Loucy (cell line): ENCODE results near the gene TMIE.

Source experiments
- CTCF ChIP-seq: fragments of 200-600 bp; sonication (generic); conservative IDR thresholded peaks from 2 replicates; pipeline ENCODE4 v1.5.1; 2014; ENCODE audit warnings: mild to moderate bottlenecking, antibody characterized with exemption, low read length
- EZH2phosphoT487 ChIP-seq: fragments of 200-600 bp; IDR thresholded peaks from 2 replicates; pipeline ENCODE4 v1.6.1; 2018; ENCODE audit warnings: antibody characterized with exemption, mild to moderate bottlenecking, moderate library complexity, borderline replicate concordance

DNA sequence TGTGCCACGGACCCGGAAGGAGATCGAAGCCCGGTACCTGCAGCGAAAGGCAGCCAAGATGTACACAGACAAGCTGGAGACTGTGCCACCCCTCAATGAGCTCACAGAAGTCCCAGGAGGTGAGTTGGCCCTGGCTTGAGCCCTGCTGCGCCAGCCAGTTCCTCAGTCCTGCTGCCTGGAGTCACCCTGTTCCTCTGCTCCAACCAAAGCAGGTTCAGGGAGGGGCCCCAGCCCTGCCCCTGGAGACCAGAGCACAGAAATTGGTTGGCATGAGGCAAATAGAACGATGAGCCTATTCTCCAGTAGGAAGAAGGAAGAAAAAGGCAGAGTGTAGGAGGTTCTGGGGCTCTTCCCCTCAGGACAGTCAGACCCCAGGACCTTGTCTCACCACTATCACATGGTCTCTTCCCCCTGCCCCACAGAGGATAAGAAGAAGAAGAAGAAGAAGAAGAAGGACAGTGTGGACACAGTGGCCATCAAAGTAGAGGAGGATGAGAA, 8.0 kb downstream of the TMIE start:
- no peak for TF ChIP-seq CTCF
- no peak for TF ChIP-seq EZH2phosphoT487
